Hepatic stellate cell (primary cell): ENCODE results near the gene POLN.

Source experiments
- DNase-seq: peaks from one replicate; pipeline ENCODE4 v3.0.0; 2011; ENCODE audit warnings: low spot score

The POLN gene

GRCh38 chr4:2082627-2083026 is 159.3 kb downstream of the POLN start:
- DNase-seq: no peak

GRCh38 chr4:2082118-2082517 is 159.8 kb downstream of the POLN start:
- no peak for DNase-seq

GRCh38 chr4:2081540-2081939 is 160.4 kb downstream of the POLN start:
- no peak for DNase-seq

GRCh38 chr4:2080429-2081300 is 161.3 kb downstream of the POLN start:
- no peak for DNase-seq

- DNase-seq: no peak
Observed at GRCh38 chr4:2079926-2080325, 162.0 kb downstream of the POLN start.

DNA sequence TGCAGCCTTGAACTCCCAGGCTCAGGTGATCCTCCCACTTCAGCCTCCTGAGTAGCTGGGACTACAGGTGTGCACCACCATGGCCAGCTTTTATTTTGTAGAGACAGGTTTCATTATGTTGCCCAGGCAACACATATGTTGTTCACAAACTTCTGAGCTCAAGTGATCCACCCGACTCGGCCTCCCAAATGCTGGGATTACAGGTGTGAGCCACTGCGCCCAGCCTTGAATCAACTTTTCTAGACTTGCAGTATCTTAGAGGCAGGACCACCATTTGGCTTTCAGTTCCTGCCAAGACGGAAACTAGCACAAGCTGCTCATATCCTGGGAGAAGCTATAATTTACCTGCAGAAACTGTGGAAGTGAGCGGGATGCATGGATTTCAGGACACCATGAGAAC is 162.9 kb downstream of the POLN start:
- no peak for DNase-seq

DNA sequence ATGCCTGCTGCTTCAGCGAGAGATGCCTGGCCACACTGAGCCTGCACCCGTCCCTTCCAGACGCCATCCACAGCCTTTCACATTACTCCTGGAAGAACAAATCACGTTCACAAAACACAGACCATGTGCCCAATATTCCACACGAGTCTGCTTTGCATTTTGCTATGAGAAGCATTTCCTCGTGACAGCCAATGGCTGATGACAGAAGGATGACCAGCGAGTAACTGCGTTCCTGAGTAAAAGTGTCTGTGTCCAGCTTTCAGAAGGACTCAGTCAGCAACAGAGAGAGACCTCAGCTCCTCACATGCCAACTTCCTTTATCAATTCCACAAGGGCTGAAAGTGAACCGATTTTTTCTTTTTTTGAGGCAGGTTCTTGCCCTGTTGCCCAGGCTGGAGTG is 163.3 kb downstream of the POLN start:
- DNase-seq: no peak

DNA sequence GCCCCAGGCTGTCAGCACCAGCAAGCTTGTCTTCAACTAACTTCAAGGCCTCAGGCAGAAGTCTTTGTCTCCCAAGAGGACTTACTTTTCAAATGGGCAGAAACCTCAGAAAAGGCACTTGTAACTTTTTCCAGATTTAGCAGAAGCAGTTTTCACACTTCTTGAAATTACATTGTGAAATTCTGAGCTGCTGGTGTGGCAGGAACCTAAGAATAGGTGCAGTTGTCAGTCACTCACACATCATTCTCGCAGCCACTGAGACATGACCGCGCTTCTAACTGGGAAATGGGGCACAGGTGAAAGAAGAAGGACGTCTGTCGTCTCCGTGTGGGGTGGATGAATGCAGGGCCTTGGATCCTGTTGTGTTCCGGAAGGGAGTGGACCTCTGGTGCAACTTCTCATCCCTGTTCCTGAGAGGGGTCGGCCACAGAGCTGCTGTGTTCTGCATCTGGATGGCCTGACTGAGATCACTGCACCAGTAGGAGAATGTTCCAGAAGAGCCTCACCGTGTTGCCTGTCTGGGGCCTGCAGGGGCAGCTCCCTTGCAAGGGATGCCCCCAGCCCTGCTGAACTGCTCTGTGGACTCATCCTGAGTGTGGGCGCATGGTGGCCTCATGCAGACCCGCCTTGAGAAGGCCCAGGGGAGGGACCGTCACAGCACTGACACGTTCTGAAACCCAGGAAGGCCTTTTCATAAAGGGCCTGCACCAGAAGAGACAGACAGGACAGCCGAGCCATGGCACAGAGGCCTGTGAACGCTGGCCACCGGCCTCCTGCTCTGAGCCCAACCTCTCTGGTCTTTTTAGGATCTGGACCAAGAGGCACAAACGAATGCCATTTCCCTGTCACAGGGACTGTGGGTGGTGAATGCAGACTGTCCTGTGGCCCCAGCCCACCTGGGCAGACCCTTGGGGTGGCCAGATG is 164.1 kb downstream of the POLN start:
- DNase-seq: no peak

GRCh38 chr4:2076908-2077536 is 164.9 kb downstream of the POLN start:
- no peak for DNase-seq

DNA sequence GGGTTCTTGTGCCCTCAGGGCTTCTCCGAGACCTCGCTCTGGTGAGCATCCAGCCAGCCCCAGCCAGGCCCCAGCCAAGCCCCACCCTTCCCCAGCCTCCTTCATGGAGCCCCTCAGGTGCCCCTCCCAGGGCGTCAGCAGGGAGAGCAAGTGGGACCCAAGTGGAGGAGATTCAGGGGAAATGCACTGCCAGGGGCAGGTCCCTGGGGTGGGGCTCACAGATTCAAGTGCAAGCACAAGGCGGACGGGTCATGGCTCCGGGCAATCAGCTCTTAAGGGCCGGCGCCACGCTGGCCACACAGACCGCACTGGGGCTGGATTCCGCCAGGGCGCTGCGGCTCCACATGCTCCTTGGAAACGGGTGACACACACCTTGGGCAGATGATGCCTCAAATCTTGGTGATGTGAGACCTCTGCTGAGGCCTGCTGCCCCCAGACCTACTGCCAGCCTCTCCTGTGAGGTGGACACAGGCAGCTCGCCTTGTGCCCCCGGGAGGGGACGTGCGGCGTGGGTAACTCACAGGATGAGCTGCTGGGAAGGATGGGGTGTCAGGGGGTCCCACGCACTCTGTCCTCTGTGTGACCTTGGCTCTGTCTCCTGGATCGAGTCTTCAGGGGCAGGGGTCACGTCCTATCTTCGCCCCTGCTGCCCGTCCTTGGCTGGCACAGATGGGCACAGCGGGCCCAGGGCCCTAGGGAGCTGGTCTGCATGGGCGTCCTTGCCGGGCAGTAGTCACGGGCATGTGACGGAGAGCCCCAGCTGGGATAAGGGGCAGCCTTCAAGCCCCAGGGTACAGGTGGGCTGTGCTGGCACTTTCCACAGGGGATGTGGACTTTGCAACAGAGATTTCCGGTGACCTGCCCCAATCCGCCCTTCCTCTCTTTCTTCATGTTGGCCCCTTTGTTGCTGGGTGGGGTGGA is 165.7 kb downstream of the POLN start:
- DNase-seq: no peak

GRCh38 chr4:2075171-2075986 is 166.5 kb downstream of the POLN start:
- DNase-seq: no peak

DNA sequence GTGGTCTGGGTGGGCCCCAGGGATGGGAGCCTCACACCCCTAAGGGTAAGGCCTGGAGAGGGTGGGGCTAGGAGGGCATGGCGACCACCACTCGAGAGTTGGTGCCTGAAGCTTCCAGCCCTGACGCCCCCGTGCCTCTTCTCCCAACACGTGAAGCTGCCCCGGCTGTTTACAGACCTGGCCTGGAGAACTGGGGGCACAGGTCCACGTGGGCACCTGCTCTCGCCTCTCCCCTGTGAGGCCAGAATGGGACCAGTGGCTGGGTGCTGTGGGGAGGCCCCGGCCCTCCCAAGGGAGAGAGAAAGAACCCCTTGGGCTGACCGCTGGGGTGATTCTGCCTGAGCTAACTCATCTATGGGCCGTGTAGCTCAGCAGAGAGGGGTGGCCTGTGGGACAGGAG is 167.3 kb downstream of the POLN start:
- no peak for DNase-seq

DNA sequence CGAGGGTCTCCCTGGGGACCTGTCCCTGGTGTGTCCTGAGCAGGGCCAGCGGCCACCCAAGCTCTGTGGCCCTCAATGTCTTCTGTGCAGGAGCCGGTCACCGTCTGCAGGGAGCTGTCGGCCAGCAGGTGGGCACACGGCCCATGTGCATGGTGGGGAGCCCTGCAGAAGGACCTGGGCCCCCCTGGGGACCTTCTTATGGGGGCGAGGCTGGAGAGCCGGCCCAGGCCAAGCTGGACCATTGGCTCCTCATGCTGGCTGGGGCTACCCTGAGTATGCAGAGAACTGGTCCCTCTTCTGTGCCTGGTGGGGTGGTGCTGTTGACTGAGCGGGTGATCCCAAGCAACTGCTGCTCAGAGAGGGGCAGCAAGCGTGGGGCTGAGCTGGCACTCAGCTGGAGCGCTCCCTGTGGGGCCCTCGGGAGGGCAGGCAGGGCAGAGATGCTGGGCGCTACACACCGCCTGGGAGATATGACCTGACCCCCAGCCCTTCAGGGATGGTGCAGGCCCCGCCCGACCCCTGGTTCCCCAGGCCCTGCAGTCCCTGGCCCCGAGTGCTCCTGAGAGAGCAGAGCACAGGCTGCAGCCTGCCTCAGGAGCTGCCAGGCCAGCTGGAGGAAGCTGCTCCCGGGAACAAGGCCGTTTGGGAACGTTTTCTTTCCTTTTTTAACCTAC is 168.0 kb downstream of the POLN start:
- DNase-seq: no peak

DNA sequence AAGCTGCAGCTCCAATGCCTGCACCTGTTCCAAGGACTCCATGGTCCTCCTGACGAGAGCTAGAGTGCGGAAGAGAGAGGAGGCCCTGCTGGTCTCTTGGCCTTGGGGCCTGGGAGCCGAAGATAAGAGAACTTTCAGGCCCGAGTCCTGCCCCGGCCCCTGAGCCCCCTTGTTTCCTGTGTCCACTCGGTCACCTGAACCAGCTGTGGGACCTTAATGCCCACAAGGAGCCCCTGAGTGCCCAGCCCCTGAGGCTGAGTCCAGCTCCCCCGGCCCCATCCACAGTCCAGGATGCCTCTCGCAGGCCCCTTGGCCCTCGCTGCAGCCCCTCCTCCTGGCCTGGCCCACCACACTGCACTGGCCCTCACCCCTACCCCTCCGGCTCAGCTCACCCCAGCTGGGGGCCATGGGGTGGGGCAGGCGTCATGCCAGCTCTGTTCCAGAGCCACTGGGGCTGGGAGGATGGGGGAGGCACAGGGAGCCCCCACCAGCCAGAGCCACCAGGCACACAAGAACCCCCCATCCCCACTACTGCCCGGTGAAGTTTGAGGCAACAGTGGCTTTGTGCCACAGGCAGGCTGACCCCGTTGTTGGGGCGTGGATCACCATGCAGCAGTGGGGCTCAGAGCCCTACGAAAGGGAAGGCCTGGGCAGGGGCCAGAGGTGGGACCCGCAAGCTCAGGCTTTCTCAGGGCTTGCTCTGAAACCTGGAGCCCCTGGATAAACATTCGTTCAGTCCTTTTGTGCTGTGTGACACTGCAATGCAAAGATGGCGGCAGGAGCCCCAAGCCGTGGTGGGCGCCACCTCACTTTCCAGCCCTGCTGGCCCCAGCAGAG is 168.7 kb downstream of the POLN start:
- DNase-seq: no peak

DNA sequence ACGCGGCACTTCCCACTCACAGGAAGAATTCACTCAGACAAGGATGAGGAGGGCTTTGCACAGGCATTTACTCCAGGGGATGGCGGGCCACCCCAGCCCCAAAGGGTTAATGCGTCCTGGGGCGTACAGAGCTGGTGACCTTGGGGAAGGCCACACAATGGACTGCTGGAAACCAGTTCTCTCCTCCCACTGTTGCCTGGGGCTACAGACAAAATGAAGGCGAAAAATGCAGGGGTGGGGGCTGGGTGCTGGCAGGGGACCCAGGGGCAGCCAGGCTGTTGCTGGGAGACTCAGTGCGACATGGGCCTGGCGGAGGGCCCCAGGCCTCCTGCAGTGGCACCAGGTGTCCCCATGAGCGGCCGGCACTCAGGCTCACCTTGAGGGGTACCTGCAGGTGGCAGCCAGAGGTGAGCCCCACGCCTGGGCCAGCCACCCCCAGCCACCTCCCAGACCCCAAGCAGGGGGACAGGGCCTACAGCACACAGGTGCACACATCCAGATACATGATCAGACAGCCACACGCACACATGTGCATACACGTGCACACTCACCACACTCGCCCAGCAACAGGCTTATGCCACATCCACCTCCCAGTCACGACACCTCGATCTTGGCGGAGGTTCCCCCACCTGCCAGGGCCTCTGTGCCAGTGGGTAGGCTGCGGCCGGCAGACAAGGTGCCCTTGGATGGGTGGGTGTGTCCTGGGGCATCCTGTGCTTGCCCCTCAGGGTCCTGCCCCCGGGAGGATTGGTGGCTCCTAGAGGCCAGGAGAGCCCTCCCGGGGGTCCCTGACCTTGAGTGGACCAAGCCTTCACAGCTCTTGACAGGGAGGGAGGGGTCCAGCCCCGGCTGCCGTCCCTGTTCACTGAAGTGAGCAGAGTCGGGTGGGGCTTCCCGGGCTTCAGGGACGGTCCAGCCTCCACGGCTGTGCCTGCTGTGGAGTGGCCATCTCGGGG is 169.7 kb downstream of the POLN start:
- DNase-seq: no peak

GRCh38 chr4:2071252-2071911 is 170.5 kb downstream of the POLN start:
- no peak for DNase-seq
